A673 (cell line): ENCODE results near the gene INTS6L. TPM values are rescaled to one million over a fixed set of nuclear protein-coding genes. Genes with fewer than 3 reads are reported as not detected.

Source experiments
- BruUV-seq: library from RNA; stranded (reverse); fragments of 400-500 nt; replicated peaks from 2 replicates; lab custom pipeline; 2021; lab: Mats Ljungman, UMichigan
- CTCF ChIA-PET: fragments of 300-600 bp; sonication (Branson Sonifier 250); formaldehyde crosslinking; loops from one replicate; lab custom pipeline; 2022; ENCODE audit warnings: antibody characterized with exemption; lab: Charles Lee
- POLR2A ChIA-PET: fragments of 300-600 bp; sonication (Branson Sonifier 250); formaldehyde crosslinking; loops from one replicate; lab custom pipeline; 2022; ENCODE audit warnings: antibody characterized with exemption; ENCODE audit not compliant: low non-redundant PET; lab: Charles Lee
- DNase-seq: peaks from one replicate; pipeline ENCODE4 v3.0.0-alpha.2; 2015; ENCODE audit warnings: low spot score
- H3K27ac ChIP-seq: fragments of 200-600 bp; sonication (generic); 2 replicates; pipeline ENCODE4 v1.5.1; 2016; ENCODE audit warnings: mixed run types, low read depth, mild to moderate bottlenecking, mixed read lengths, antibody characterized with exemption, low read length; ENCODE audit not compliant: poor library complexity, severe bottlenecking
- H3K27me3 ChIP-seq: fragments of 200-600 bp; sonication (generic); replicated peaks from 2 replicates; pipeline ENCODE4 v1.6.1; 2017; ENCODE audit warnings: mixed run types, low read depth, mild to moderate bottlenecking, mixed read lengths, antibody characterized with exemption, low read length; ENCODE audit not compliant: insufficient read depth, poor library complexity
- H3K36me3 ChIP-seq: fragments of 200-600 bp; sonication (generic); 2 replicates; pipeline ENCODE4 v1.6.1; 2016; ENCODE audit warnings: mixed run types, mild to moderate bottlenecking, mixed read lengths, antibody characterized with exemption, low read length; ENCODE audit not compliant: insufficient read depth, poor library complexity, severe bottlenecking
- H3K4me1 ChIP-seq: fragments of 200-600 bp; sonication (generic); 2 replicates; pipeline ENCODE4 v1.6.1; 2017; ENCODE audit warnings: mixed run types, mild to moderate bottlenecking, mixed read lengths, antibody characterized with exemption, low read length; ENCODE audit not compliant: insufficient read depth, poor library complexity, severe bottlenecking
- H3K4me3 ChIP-seq: fragments of 200-600 bp; sonication (generic); 2 replicates; pipeline ENCODE4 v1.5.1; 2016; ENCODE audit warnings: low read depth, mixed run types, mild to moderate bottlenecking, mixed read lengths, low read length; ENCODE audit not compliant: poor library complexity, severe bottlenecking
- H3K9me3 ChIP-seq: fragments of 200-600 bp; sonication (generic); 2 replicates; pipeline ENCODE4 v1.6.1; 2016; ENCODE audit warnings: mixed run types, low read depth, mild to moderate bottlenecking, mixed read lengths, antibody characterized with exemption, low read length; ENCODE audit not compliant: poor library complexity, severe bottlenecking
- CTCF ChIP-seq: fragments of 300-800, 200-600 bp; sonication (generic); conservative IDR thresholded peaks from 2 replicates; pipeline ENCODE4 v1.5.1; 2017; ENCODE audit warnings: low read depth, mild to moderate bottlenecking, antibody characterized with exemption, low read length, moderate library complexity, mixed read lengths
- EZH2 ChIP-seq: fragments of 200-600 bp; sonication (generic); IDR thresholded peaks from 2 replicates; pipeline ENCODE4 v1.6.1; 2017; ENCODE audit warnings: borderline replicate concordance, low read depth, mild to moderate bottlenecking, mixed read lengths, antibody characterized with exemption, low read length; ENCODE audit not compliant: poor library complexity, severe bottlenecking
- intact Hi-C: fragments of 100-400 bp; cut with micrococcal nuclease; formaldehyde crosslinking; loops from one replicate; pipeline ENCODE4 v1.10.0; 2022; ENCODE audit not compliant: unreplicated experiment
- total RNA-seq: library from RNA; stranded (reverse); gene quantifications from 2 replicates; pipeline ENCODE4 v1.2.3, GENCODE V29; 2021

The INTS6L gene
- total RNA-seq, 1 experiment from 2014 or later: 14.4 TPM

- Histone ChIP-seq H3K27ac (no peak overlapping the region), H3K9me3 (no peaks in the 10 kb centered on the region), H3K4me1 (no peaks in the 10 kb centered on the region), H3K27me3 (no peaks in the 10 kb centered on the region), H3K36me3 (no peaks in the 10 kb centered on the region), H3K4me3 (no peak overlapping the region)
- no peak for TF ChIP-seq EZH2
- TF ChIP-seq CTCF: no peak
- intact Hi-C loops: no loop called here
- BruUV-seq: no TSS peak
- ChIA-PET CTCF (no interaction called here), POLR2A (no interaction called here)
- no peak for DNase-seq
Observed at GRCh38 chrX:135509885-135510284, 10.6 kb upstream of the INTS6L start.

- intact Hi-C loops: no loop called here
- ChIA-PET POLR2A (no interaction called here), CTCF (no interaction called here)
- H3K4me3 ChIP-seq: no peak overlapping the region
- no peak for DNase-seq
- H3K36me3 ChIP-seq: no peaks in the 10 kb centered on the region
- no peak overlapping the region for H3K27ac ChIP-seq
- BruUV-seq: no TSS peak
- no peak for TF ChIP-seq EZH2
- no peak for TF ChIP-seq CTCF
- H3K9me3 ChIP-seq: no peaks in the 10 kb centered on the region
- H3K27me3 ChIP-seq: no peaks in the 10 kb centered on the region
- no peaks in the 10 kb centered on the region for H3K4me1 ChIP-seq
Observed at GRCh38 chrX:135512508-135513129, 7.8 kb upstream of the INTS6L start.

GRCh38 chrX:135513130-135513515 is 7.3 kb upstream of the INTS6L start:
- Histone ChIP-seq H3K9me3 (no peaks in the 10 kb centered on the region), H3K27me3 (no peaks in the 10 kb centered on the region), H3K27ac (no peak overlapping the region), H3K36me3 (no peaks in the 10 kb centered on the region), H3K4me1 (no peaks in the 10 kb centered on the region), H3K4me3 (no peak overlapping the region)
- DNase-seq: peak; percentile 19
- ChIA-PET POLR2A (no interaction called here), CTCF (interaction anchor here (0.6 kb wide), 1 partner anchor 92 kb away, joined by 4 read pairs; the partner anchor contains the start of gene SMIM10L2A)
- BruUV-seq: no TSS peak
- intact Hi-C loops: no loop called here
- TF ChIP-seq EZH2: no peak
- TF ChIP-seq CTCF: no peak
